ENCODE data around the gene SNRPE.
"Not testable (repeated sequence)": the region's sequence is repeated elsewhere in the genome, so short reads cannot be mapped to it uniquely, and the experiment has no call there.

Gene SNRPE

DNA sequence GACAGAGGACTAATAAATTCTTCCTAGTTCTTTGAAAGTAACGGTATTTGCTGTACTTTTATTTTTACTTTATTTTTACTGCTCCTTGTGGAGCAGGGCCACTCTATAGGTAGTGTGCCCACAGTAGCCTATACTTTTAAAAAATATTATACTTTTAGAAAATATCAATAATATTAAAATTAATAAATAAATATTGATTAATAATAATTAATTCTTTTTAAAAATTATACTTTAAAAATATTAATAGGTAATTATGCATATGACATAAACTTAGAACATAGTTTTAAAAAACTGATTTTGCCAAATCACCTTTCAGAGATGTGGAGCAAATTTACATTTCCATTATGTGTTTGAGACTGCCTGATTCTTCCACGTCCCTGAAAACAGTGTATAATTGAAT lies 35.2 kb upstream of the SNRPE start:
- no CpG with 5 or more reads among the region's 2 CpGs for WGBS, 2 donors (ENCODE audit: extremely low coverage in 2 of 2, insufficient read length in 2 of 2, insufficient replicate concordance in 1 of 2)
- H2BK5ac ChIP-seq (ENCODE audit: low read length): no peak overlapping the region
- DNase-seq (ENCODE audit: low spot score): no peak

DNA sequence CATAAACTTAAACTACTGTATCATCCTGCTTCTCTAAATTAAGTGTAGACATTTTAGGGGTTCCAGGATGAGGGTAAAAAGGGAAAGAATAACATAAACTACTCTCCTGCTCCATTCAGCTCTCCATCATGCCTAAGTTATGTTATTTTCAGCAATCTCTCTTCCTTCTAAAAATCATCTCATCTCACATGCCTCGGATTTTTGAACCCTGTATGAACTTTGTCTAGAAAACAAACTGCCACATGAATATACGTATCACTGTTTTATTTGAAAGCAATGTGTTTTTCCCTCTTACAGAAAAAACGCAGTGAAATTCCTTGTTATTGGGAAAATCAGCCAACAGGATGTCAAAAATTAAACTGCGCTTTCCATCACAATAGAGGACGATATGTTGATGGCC lies 33.4 kb upstream of the SNRPE start:
- WGBS, 2 donors (ENCODE audit: extremely low coverage in 2 of 2, insufficient read length in 2 of 2, insufficient replicate concordance in 1 of 2): no CpG with 5 or more reads among the region's 5 CpGs
- H3K18ac ChIP-seq (ENCODE audit: low read length): no peak overlapping the region
- no peak overlapping the region for H2BK15ac ChIP-seq (ENCODE audit: low read length)
- no peak overlapping the region for H4K91ac ChIP-seq (ENCODE audit: low read depth, low read length, poor library complexity)
- H3K79me1 ChIP-seq (ENCODE audit: low read depth, low read length): peaks cover 5% of the 10 kb centered on the region
- no peak overlapping the region for H3K23ac ChIP-seq (ENCODE audit: low read depth, low read length, poor library complexity)
- no peak overlapping the region for H2BK12ac ChIP-seq (ENCODE audit: low read length)
- H3K14ac ChIP-seq (ENCODE audit: low read length): no peak overlapping the region
- no peaks in the 10 kb centered on the region for H3K27me3 ChIP-seq (ENCODE audit: control insufficient read depth in 3 of 3, insufficient read depth in 3 of 3, low read depth in 1 of 3, low read length in 3 of 3)
- no peak overlapping the region for H3K4me3 ChIP-seq (ENCODE audit: low read length in 2 of 2)
- no peak overlapping the region for H2BK120ac ChIP-seq (ENCODE audit: low read depth, low read length)
- H2BK5ac ChIP-seq (ENCODE audit: low read length): no peak overlapping the region
- no peaks in the 10 kb centered on the region for H3K9me3 ChIP-seq (replicated peaks in 1 of 2; ENCODE audit: control insufficient read depth in 2 of 2, insufficient read depth in 1 of 2, low read depth in 1 of 2, low read length in 2 of 2)
- DNase-seq (ENCODE audit: low spot score): no peak
- H3K4me2 ChIP-seq (ENCODE audit: insufficient read depth, low read length, poor library complexity, severe bottlenecking): no peak overlapping the region
- H3K4ac ChIP-seq (ENCODE audit: low read length): no peak overlapping the region
- peaks cover 15 to 94% of the 10 kb centered on the region in 2 donors for H3K36me3 ChIP-seq (replicated peaks in 1 of 2; ENCODE audit: control insufficient read depth in 2 of 2, insufficient read depth in 2 of 2, low read length in 2 of 2)
- H2AFZ ChIP-seq (ENCODE audit: low read length): no peak overlapping the region
- H3K4me1 ChIP-seq (ENCODE audit: control insufficient read depth in 2 of 2, insufficient read depth in 1 of 2, low read depth in 1 of 2, low read length in 2 of 2): no peaks in the 10 kb centered on the region
- no peak overlapping the region for H2AK5ac ChIP-seq (ENCODE audit: low read depth, low read length)
- H3K27ac ChIP-seq (replicated peaks; ENCODE audit: low read length): no peak overlapping the region
- no peak overlapping the region for H3K9ac ChIP-seq (ENCODE audit: low read depth, low read length, poor library complexity)
- no peak overlapping the region for H4K8ac ChIP-seq (ENCODE audit: low read depth, low read length)

More for the DNA sequence above, 35.2 kb upstream of the SNRPE start:
- Histone ChIP-seq H2BK12ac (ENCODE audit: low read length) (no peak overlapping the region), H2AFZ (ENCODE audit: low read length) (no peak overlapping the region), H3K36me3 (replicated peaks in 1 of 2; ENCODE audit: control insufficient read depth in 2 of 2, insufficient read depth in 2 of 2, low read length in 2 of 2) (peaks cover 22 to 95% of the 10 kb centered on the region in 2 donors), H3K79me1 (ENCODE audit: low read depth, low read length) (peaks cover 8% of the 10 kb centered on the region), H3K4me2 (ENCODE audit: insufficient read depth, low read length, poor library complexity, severe bottlenecking) (no peak overlapping the region), H3K9ac (ENCODE audit: low read depth, low read length, poor library complexity) (no peak overlapping the region), H3K14ac (ENCODE audit: low read length) (no peak overlapping the region), H3K4ac (ENCODE audit: low read length) (no peak overlapping the region), H2AK5ac (ENCODE audit: low read depth, low read length) (no peak overlapping the region), H4K8ac (ENCODE audit: low read depth, low read length) (no peak overlapping the region), H3K27ac (replicated peaks; ENCODE audit: low read length) (no peak overlapping the region), H4K91ac (ENCODE audit: low read depth, low read length, poor library complexity) (no peak overlapping the region), H3K4me3 (ENCODE audit: low read length in 2 of 2) (no peak overlapping the region), H3K4me1 (ENCODE audit: control insufficient read depth in 2 of 2, insufficient read depth in 1 of 2, low read depth in 1 of 2, low read length in 2 of 2) (no peaks in the 10 kb centered on the region), H3K23ac (ENCODE audit: low read depth, low read length, poor library complexity) (no peak overlapping the region), H3K9me3 (replicated peaks in 1 of 2; ENCODE audit: control insufficient read depth in 2 of 2, insufficient read depth in 1 of 2, low read depth in 1 of 2, low read length in 2 of 2) (peaks cover 0 to 3% of the 10 kb centered on the region in 2 donors), H3K27me3 (ENCODE audit: control insufficient read depth in 3 of 3, insufficient read depth in 3 of 3, low read depth in 1 of 3, low read length in 3 of 3) (no peaks in the 10 kb centered on the region), H2BK120ac (ENCODE audit: low read depth, low read length) (no peak overlapping the region), H2BK15ac (ENCODE audit: low read length) (no peak overlapping the region), H3K18ac (ENCODE audit: low read length) (no peak overlapping the region)

GRCh38 chr1:203828503-203828902 lies 32.9 kb upstream of the SNRPE start:
- WGBS, 2 donors (ENCODE audit: extremely low coverage in 2 of 2, insufficient read length in 2 of 2, insufficient replicate concordance in 1 of 2): no CpG with 5 or more reads among the region's 1 CpG
- H2BK15ac ChIP-seq (ENCODE audit: low read length): no peak overlapping the region
- DNase-seq (ENCODE audit: low spot score): no peak
- no peak overlapping the region for H2AK5ac ChIP-seq (ENCODE audit: low read depth, low read length)
- H3K9me3 ChIP-seq (replicated peaks in 1 of 2; ENCODE audit: control insufficient read depth in 2 of 2, insufficient read depth in 1 of 2, low read depth in 1 of 2, low read length in 2 of 2): no peaks in the 10 kb centered on the region
- H3K4me3 ChIP-seq (ENCODE audit: low read length in 2 of 2): no peak overlapping the region
- no peak overlapping the region for H2AFZ ChIP-seq (ENCODE audit: low read length)
- H3K79me1 ChIP-seq (ENCODE audit: low read depth, low read length): peaks cover 3% of the 10 kb centered on the region
- H3K4me2 ChIP-seq (ENCODE audit: insufficient read depth, low read length, poor library complexity, severe bottlenecking): no peak overlapping the region
- H3K23ac ChIP-seq (ENCODE audit: low read depth, low read length, poor library complexity): no peak overlapping the region
- no peak overlapping the region for H3K18ac ChIP-seq (ENCODE audit: low read length)
- no peak overlapping the region for H3K4ac ChIP-seq (ENCODE audit: low read length)
- H2BK5ac ChIP-seq (ENCODE audit: low read length): no peak overlapping the region
- H4K8ac ChIP-seq (ENCODE audit: low read depth, low read length): no peak overlapping the region
- no peaks in the 10 kb centered on the region for H3K4me1 ChIP-seq (ENCODE audit: control insufficient read depth in 2 of 2, insufficient read depth in 1 of 2, low read depth in 1 of 2, low read length in 2 of 2)
- H3K27ac ChIP-seq (replicated peaks; ENCODE audit: low read length): no peak overlapping the region
- H2BK120ac ChIP-seq (ENCODE audit: low read depth, low read length): no peak overlapping the region
- no peak overlapping the region for H3K14ac ChIP-seq (ENCODE audit: low read length)
- H3K9ac ChIP-seq (ENCODE audit: low read depth, low read length, poor library complexity): no peak overlapping the region
- H3K27me3 ChIP-seq (ENCODE audit: control insufficient read depth in 3 of 3, insufficient read depth in 3 of 3, low read depth in 1 of 3, low read length in 3 of 3): no peaks in the 10 kb centered on the region
- no peak overlapping the region for H4K91ac ChIP-seq (ENCODE audit: low read depth, low read length, poor library complexity)
- peaks cover 11 to 92% of the 10 kb centered on the region in 2 donors for H3K36me3 ChIP-seq (replicated peaks in 1 of 2; ENCODE audit: control insufficient read depth in 2 of 2, insufficient read depth in 2 of 2, low read length in 2 of 2)
- H2BK12ac ChIP-seq (ENCODE audit: low read length): no peak overlapping the region

DNA sequence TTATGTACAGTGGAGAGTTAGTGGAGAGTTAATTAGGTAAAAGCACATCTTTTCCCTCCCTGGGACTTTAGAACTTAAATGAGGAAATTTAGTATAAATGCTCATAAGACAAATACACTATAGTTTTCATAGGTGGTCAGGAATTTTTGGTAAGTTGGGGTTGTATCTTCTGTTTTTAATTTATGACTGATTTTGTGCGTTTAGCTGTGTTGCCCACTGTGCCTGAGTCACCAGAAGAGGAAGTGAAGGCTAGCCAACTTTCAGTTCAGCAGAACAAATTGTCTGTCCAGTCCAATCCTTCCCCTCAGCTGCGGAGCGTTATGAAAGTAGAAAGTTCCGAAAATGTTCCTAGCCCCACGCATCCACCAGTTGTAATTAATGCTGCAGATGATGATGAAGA lies 32.2 kb upstream of the SNRPE start:
- not testable (repeated sequence) for H4K91ac ChIP-seq (ENCODE audit: low read depth, low read length, poor library complexity); H3K4me1 ChIP-seq (ENCODE audit: control insufficient read depth in 2 of 2, insufficient read depth in 1 of 2, low read depth in 1 of 2, low read length in 2 of 2); H2AK5ac ChIP-seq (ENCODE audit: low read depth, low read length); H3K18ac ChIP-seq (ENCODE audit: low read length); H3K27me3 ChIP-seq (ENCODE audit: control insufficient read depth in 3 of 3, insufficient read depth in 3 of 3, low read depth in 1 of 3, low read length in 3 of 3); DNase-seq (ENCODE audit: low spot score); H2BK5ac ChIP-seq (ENCODE audit: low read length); H3K9me3 ChIP-seq (replicated peaks in 1 of 2; ENCODE audit: control insufficient read depth in 2 of 2, insufficient read depth in 1 of 2, low read depth in 1 of 2, low read length in 2 of 2); H2AFZ ChIP-seq (ENCODE audit: low read length); H3K4me2 ChIP-seq (ENCODE audit: insufficient read depth, low read length, poor library complexity, severe bottlenecking); H3K27ac ChIP-seq (replicated peaks; ENCODE audit: low read length); H3K9ac ChIP-seq (ENCODE audit: low read depth, low read length, poor library complexity); H3K4me3 ChIP-seq (ENCODE audit: low read length in 2 of 2); H3K23ac ChIP-seq (ENCODE audit: low read depth, low read length, poor library complexity); H3K14ac ChIP-seq (ENCODE audit: low read length); H3K79me1 ChIP-seq (ENCODE audit: low read depth, low read length); H2BK12ac ChIP-seq (ENCODE audit: low read length); H2BK15ac ChIP-seq (ENCODE audit: low read length); H3K4ac ChIP-seq (ENCODE audit: low read length); H2BK120ac ChIP-seq (ENCODE audit: low read depth, low read length); H4K8ac ChIP-seq (ENCODE audit: low read depth, low read length)
- H3K36me3 ChIP-seq (replicated peaks in 1 of 2; ENCODE audit: control insufficient read depth in 2 of 2, insufficient read depth in 2 of 2, low read length in 2 of 2): peaks cover 11 to 92% of the 10 kb centered on the region in 2 donors
- no CpG with 5 or more reads among the region's 5 CpGs for WGBS, 2 donors (ENCODE audit: extremely low coverage in 2 of 2, insufficient read length in 2 of 2, insufficient replicate concordance in 1 of 2)
